Measurements from ENCODE around the gene AFAP1L1.

GRCh38 chr5:149301049-149301743 is 29.5 kb downstream of the AFAP1L1 start:
- TF ChIP-seq CREB5 (CRISPR knock-in tag; IDR thresholded peaks at IDR 0.05; ENCODE audit: low read depth) (no peak), BACH2 (CRISPR knock-in tag; IDR thresholded peaks at IDR 0.05; ENCODE audit: borderline replicate concordance) (no peak)
